GM12891 (cell line): ENCODE data around the gene RASGRP1.

Source experiments
- POLR2AphosphoS5 ChIP-seq: IDR thresholded peaks from 2 replicates; pipeline ENCODE4 v1.6.1; 2011; ENCODE audit warnings: low read depth, low read length, control low read depth
- TAF1 ChIP-seq: IDR thresholded peaks from 2 replicates; pipeline ENCODE4 v1.6.1; 2011; ENCODE audit warnings: low read depth, low read length, control low read depth

- TF ChIP-seq POLR2AphosphoS5: no peak
- no peak for TF ChIP-seq TAF1
Measured at GRCh38 chr15:38598749-38599148, 34.1 kb upstream of the RASGRP1 start.
